ENCODE measurements around the gene OR1J4.

The OR1J4 gene

GRCh38 chr9:122498883-122499288 is 20.1 kb upstream of the OR1J4 start:
- POLR2A ChIA-PET, result no interaction called here
- CTCF ChIA-PET, result interaction anchor here (0.7 to 1.3 kb wide), 7 partner anchors 9 to 310 kb away, joined by 3 to 6 read pairs (median 3); no protein-coding TSS in a partner anchor
- peak; percentile 51 for DNase-seq (ENCODE audit: extremely low spot score)
- TF ChIP-seq HDGF (IDR thresholded peaks at IDR 0.05; ENCODE audit: borderline replicate concordance), result no peak

DNA sequence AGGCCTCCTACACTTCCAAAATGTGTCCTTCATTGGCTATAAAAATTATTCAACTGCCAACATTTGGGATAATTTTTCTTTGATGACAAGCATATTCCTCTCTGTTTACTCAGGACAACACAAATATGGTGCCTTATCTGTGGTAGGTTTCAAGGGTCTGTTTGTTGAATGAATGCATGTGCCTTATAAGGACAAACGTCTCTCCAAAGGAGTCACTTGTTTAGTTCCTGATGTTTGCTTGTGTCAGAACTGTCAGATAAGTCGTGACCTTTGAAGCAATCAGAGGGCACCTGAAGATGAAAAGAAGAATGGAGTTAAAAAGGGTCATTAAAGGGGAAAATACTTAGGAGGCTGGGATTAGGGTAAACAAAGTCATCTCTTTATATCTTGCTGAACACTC is 12.0 kb upstream of the OR1J4 start:
- no peak for DNase-seq (ENCODE audit: extremely low spot score)
- POLR2A ChIA-PET, result no interaction called here

GRCh38 chr9:122510502-122510901 is 8.4 kb upstream of the OR1J4 start, which contains the start of gene OR1J2:
Gene OR1J2, plus strand, starts transcription at chr9:122510802. Its CDS starts 0 bp downstream, at chr9:122510802.
- TF ChIP-seq NFRKB (IDR thresholded peaks at IDR 0.05) (no peak), FOXM1 (IDR thresholded peaks at IDR 0.05; ENCODE audit: borderline replicate concordance) (no peak), SP1 (IDR thresholded peaks at IDR 0.05) (no peak), FOXK2 (IDR thresholded peaks at IDR 0.05) (no peak), HDGF (IDR thresholded peaks at IDR 0.05; ENCODE audit: borderline replicate concordance) (no peak), ELF4 (IDR thresholded peaks at IDR 0.05) (no peak), FOXA1 (IDR thresholded peaks at IDR 0.05) (no peak), SUZ12 (IDR thresholded peaks at IDR 0.05) (no peak), CTBP1 (IDR thresholded peaks at IDR 0.05; ENCODE audit: borderline replicate concordance) (no peak), ARNT (IDR thresholded peaks at IDR 0.05) (no peak)
- TF ChIP-seq, protein P1, sequence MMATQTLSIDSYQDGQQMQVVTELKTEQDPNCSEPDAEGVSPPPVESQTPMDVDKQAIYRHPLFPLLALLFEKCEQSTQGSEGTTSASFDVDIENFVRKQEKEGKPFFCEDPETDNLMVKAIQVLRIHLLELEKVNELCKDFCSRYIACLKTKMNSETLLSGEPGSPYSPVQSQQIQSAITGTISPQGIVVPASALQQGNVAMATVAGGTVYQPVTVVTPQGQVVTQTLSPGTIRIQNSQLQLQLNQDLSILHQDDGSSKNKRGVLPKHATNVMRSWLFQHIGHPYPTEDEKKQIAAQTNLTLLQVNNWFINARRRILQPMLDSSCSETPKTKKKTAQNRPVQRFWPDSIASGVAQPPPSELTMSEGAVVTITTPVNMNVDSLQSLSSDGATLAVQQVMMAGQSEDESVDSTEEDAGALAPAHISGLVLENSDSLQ (IDR thresholded peaks at IDR 0.05), result no peak
- ChIA-PET POLR2A (no interaction called here), CTCF (no interaction called here)
- DNase-seq (ENCODE audit: extremely low spot score), result no peak

More for the DNA sequence above, 12.0 kb upstream of the OR1J4 start:
- TF ChIP-seq HDGF (IDR thresholded peaks at IDR 0.05; ENCODE audit: borderline replicate concordance), result no peak
- TF ChIP-seq SP1 (IDR thresholded peaks at IDR 0.05), result no peak
- no peak for TF ChIP-seq ZNF384 (IDR thresholded peaks at IDR 0.05)
- TF ChIP-seq FOXA1 (IDR thresholded peaks at IDR 0.05), result no peak
- no peak for TF ChIP-seq TARDBP (IDR thresholded peaks at IDR 0.05)
- TF ChIP-seq NFRKB (IDR thresholded peaks at IDR 0.05), result no peak
- no peak for TF ChIP-seq BHLHE40 (IDR thresholded peaks at IDR 0.05; ENCODE audit: borderline replicate concordance)
- no peak for TF ChIP-seq FOXK2 (IDR thresholded peaks at IDR 0.05)
- TF ChIP-seq L3MBTL2 (conservative IDR thresholded peaks at IDR 0.05), result no peak
- TF ChIP-seq, protein P1 (IDR thresholded peaks at IDR 0.05), result no peak
- no peak for TF ChIP-seq SUZ12 (IDR thresholded peaks at IDR 0.05)
- TF ChIP-seq ELF4 (IDR thresholded peaks at IDR 0.05), result no peak
- no peak for TF ChIP-seq FOXM1 (IDR thresholded peaks at IDR 0.05; ENCODE audit: borderline replicate concordance)
- TF ChIP-seq LEF1 (IDR thresholded peaks at IDR 0.05; ENCODE audit: borderline replicate concordance), result no peak
- TF ChIP-seq ARNT (IDR thresholded peaks at IDR 0.05), result no peak
- TF ChIP-seq CTBP1 (IDR thresholded peaks at IDR 0.05; ENCODE audit: borderline replicate concordance), result no peak
- CTCF ChIA-PET, result no interaction called here

GRCh38 chr9:122518226-122518625 is 715 bp upstream of the OR1J4 start:
- ChIA-PET POLR2A (no interaction called here), CTCF (no interaction called here)
- no peak for TF ChIP-seq SP1 (IDR thresholded peaks at IDR 0.05)
- no peak for TF ChIP-seq FOXM1 (IDR thresholded peaks at IDR 0.05; ENCODE audit: borderline replicate concordance)
- no peak for TF ChIP-seq ELF4 (IDR thresholded peaks at IDR 0.05)
- TF ChIP-seq ARNT (IDR thresholded peaks at IDR 0.05), result no peak
- no peak for TF ChIP-seq HDGF (IDR thresholded peaks at IDR 0.05; ENCODE audit: borderline replicate concordance)
- no peak for TF ChIP-seq LEF1 (IDR thresholded peaks at IDR 0.05; ENCODE audit: borderline replicate concordance)
- no peak for TF ChIP-seq L3MBTL2 (conservative IDR thresholded peaks at IDR 0.05)
- no peak for TF ChIP-seq TARDBP (IDR thresholded peaks at IDR 0.05)
- TF ChIP-seq BHLHE40 (IDR thresholded peaks at IDR 0.05; ENCODE audit: borderline replicate concordance), result no peak
- no peak for TF ChIP-seq CTBP1 (IDR thresholded peaks at IDR 0.05; ENCODE audit: borderline replicate concordance)
- no peak for TF ChIP-seq NFRKB (IDR thresholded peaks at IDR 0.05)
- no peak for DNase-seq (ENCODE audit: extremely low spot score)

DNA sequence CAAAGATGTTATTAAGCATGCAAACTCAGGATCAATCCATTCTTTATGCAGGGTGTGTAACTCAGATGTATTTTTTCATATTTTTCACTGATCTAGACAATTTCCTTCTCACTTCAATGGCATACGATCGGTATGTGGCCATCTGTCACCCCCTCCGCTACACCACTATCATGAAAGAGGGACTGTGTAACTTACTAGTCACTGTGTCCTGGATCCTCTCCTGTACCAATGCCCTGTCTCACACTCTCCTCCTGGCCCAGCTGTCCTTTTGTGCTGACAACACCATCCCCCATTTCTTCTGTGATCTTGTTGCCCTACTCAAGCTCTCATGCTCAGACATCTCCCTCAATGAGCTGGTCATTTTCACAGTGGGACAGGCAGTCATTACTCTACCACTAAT is 435 bp downstream of the OR1J4 start:
- DNase-seq (ENCODE audit: extremely low spot score), result no peak
- TF ChIP-seq ARNT (IDR thresholded peaks at IDR 0.05) (no peak), SUZ12 (IDR thresholded peaks at IDR 0.05) (no peak), ZNF384 (IDR thresholded peaks at IDR 0.05) (no peak), CTBP1 (IDR thresholded peaks at IDR 0.05; ENCODE audit: borderline replicate concordance) (no peak), FOXM1 (IDR thresholded peaks at IDR 0.05; ENCODE audit: borderline replicate concordance) (no peak), SP1 (IDR thresholded peaks at IDR 0.05) (no peak), LEF1 (IDR thresholded peaks at IDR 0.05; ENCODE audit: borderline replicate concordance) (no peak), NFRKB (IDR thresholded peaks at IDR 0.05) (no peak), L3MBTL2 (conservative IDR thresholded peaks at IDR 0.05) (no peak), BHLHE40 (IDR thresholded peaks at IDR 0.05; ENCODE audit: borderline replicate concordance) (no peak), FOXA1 (IDR thresholded peaks at IDR 0.05) (no peak), TARDBP (IDR thresholded peaks at IDR 0.05) (no peak), FOXK2 (IDR thresholded peaks at IDR 0.05) (no peak), ELF4 (IDR thresholded peaks at IDR 0.05) (no peak), HDGF (IDR thresholded peaks at IDR 0.05; ENCODE audit: borderline replicate concordance) (no peak)
- TF ChIP-seq, protein P1 (IDR thresholded peaks at IDR 0.05), result no peak
- CTCF ChIA-PET, result no interaction called here
- POLR2A ChIA-PET, result no interaction called here

DNA sequence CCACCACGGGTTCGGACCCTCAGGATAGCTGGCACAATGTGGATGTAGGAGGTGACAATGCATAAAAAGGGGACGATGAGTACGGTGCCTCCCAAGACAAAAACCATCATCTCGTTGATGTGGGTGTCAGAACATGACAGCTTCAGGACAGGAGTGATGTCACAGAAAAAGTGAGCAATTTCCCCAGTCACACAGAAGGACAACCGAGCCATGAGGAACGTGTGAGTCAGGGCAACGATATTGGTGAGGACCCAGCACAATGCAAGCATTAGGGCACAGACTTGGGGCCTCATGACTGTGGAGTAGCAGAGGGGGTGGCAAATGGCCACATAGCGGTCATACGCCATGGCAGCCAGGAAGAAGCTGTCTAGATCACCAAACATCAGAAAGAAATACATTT is 7.7 kb downstream of the OR1J4 start:
- CTCF ChIA-PET, result no interaction called here
- DNase-seq (ENCODE audit: extremely low spot score), result no peak
- POLR2A ChIA-PET, result no interaction called here
- TF ChIP-seq SUZ12 (IDR thresholded peaks at IDR 0.05), result no peak
- TF ChIP-seq FOXA1 (IDR thresholded peaks at IDR 0.05), result no peak
- no peak for TF ChIP-seq HDGF (IDR thresholded peaks at IDR 0.05; ENCODE audit: borderline replicate concordance)
- no peak for TF ChIP-seq CTBP1 (IDR thresholded peaks at IDR 0.05; ENCODE audit: borderline replicate concordance)
- TF ChIP-seq TARDBP (IDR thresholded peaks at IDR 0.05), result no peak
- TF ChIP-seq FOXK2 (IDR thresholded peaks at IDR 0.05), result no peak
- TF ChIP-seq ELF4 (IDR thresholded peaks at IDR 0.05), result no peak
- no peak for TF ChIP-seq NFRKB (IDR thresholded peaks at IDR 0.05)
- TF ChIP-seq BHLHE40 (IDR thresholded peaks at IDR 0.05; ENCODE audit: borderline replicate concordance), result no peak
- TF ChIP-seq, protein P1 (IDR thresholded peaks at IDR 0.05), result no peak
- no peak for TF ChIP-seq LEF1 (IDR thresholded peaks at IDR 0.05; ENCODE audit: borderline replicate concordance)
- no peak for TF ChIP-seq ZNF384 (IDR thresholded peaks at IDR 0.05)
- no peak for TF ChIP-seq ARNT (IDR thresholded peaks at IDR 0.05)
- TF ChIP-seq L3MBTL2 (conservative IDR thresholded peaks at IDR 0.05), result no peak
